ENCODE results near the gene PCBP3. TPM values are rescaled to one million over a fixed set of nuclear protein-coding genes. Genes with fewer than 3 reads are reported as not detected.
"Not testable (repeated sequence)": the region's sequence is repeated elsewhere in the genome, so short reads cannot be mapped to it uniquely, and the experiment has no call there.

Gene PCBP3
- total RNA-seq, 1 experiment from 2014 or later, result 1.4 TPM

DNA sequence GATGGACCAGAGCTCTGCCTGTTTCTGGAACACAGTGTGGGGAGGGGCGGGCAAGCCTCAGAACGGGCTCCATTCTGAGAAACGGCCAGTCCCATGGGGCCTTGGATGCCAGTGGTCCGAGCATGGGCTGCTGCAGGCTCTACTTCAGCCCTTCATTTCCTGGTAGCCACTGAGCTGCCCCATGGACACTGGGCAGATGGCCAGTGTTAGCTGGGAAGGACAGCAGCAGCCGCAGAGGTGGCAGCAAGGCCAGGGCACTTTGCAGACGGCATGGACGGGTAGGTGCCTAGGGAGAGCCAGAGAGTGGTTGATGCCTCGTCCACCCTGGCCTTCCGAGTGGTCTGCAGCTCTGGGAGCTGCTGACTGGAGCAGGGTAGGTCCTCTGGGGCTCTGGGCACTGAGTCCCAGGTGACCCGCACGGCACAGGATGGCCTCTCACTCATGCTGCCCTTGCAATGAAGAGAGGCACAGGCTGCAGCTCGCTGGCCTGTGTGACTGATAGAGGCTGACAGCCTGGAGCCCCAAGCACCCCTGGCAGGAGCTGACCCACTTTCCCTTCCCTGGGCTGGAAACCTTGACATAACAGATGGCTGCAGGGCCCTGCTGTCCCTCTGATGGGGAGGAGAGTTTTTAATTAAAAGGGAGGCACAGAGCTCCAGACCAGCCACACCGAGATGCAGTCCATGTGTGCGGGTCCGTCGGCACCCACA is 250.4 kb downstream of the PCBP3 start:
- no peaks in the 10 kb centered on the region for H3K4me1 Mint-ChIP-seq (ENCODE audit: low read depth, unreplicated experiment)
- BruUV-seq (replicated peaks), result no TSS peak
- no peak for DNase-seq
- no peak for TF ChIP-seq CTCF (IDR thresholded peaks at IDR 0.05; ENCODE audit: unreplicated experiment)
- H3K9me3 Mint-ChIP-seq (ENCODE audit: low read depth, unreplicated experiment), result no peaks in the 10 kb centered on the region
- H3K4me3 Mint-ChIP-seq (ENCODE audit: low read depth, unreplicated experiment), result no peak overlapping the region
- no peaks in the 10 kb centered on the region for H3K36me3 Mint-ChIP-seq (ENCODE audit: insufficient read depth, unreplicated experiment)
- H3K27ac Mint-ChIP-seq (ENCODE audit: unreplicated experiment), result no peak overlapping the region
- peaks cover 56% of the 10 kb centered on the region for H3K27me3 Mint-ChIP-seq (ENCODE audit: unreplicated experiment)
- CTCF ChIA-PET, result no interaction called here
- intact Hi-C loops (cut with micrococcal nuclease; ENCODE audit: unreplicated experiment), result no loop called here

DNA sequence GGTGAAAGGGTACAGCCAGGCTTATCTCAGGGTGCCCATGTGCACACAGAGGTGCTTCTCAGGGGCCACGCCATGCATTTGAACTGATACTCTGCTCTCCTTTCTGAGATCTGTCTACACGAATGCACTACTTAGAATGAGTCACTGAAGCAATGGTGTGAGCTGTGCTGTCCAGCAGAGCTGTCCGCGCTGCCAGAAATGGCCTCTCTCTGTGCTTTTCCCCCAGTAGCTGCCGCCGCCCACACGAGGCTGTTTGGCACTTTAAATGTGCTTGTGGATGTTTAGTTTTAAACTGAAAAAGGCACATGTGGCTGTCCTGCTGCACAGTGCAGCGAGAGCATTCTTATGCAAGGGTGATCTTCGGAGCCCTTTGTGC is 250.9 kb downstream of the PCBP3 start:
- BruUV-seq (replicated peaks), result no TSS peak
- no peaks in the 10 kb centered on the region for H3K36me3 Mint-ChIP-seq (ENCODE audit: insufficient read depth, unreplicated experiment)

GRCh38 chr21:45894906-45895777 is 251.6 kb downstream of the PCBP3 start:
- intact Hi-C loops (cut with micrococcal nuclease; ENCODE audit: unreplicated experiment), result no loop called here
- no peaks in the 10 kb centered on the region for H3K36me3 Mint-ChIP-seq (ENCODE audit: insufficient read depth, unreplicated experiment)
- H3K4me3 Mint-ChIP-seq (ENCODE audit: low read depth, unreplicated experiment), result no peak overlapping the region
- DNase-seq, result no peak
- H3K27ac Mint-ChIP-seq (ENCODE audit: unreplicated experiment), result no peak overlapping the region
- H3K4me1 Mint-ChIP-seq (ENCODE audit: low read depth, unreplicated experiment), result no peaks in the 10 kb centered on the region
- no peak for TF ChIP-seq CTCF (IDR thresholded peaks at IDR 0.05; ENCODE audit: unreplicated experiment)
- CTCF ChIA-PET, result no interaction called here
- H3K9me3 Mint-ChIP-seq (ENCODE audit: low read depth, unreplicated experiment), result no peaks in the 10 kb centered on the region
- H3K27me3 Mint-ChIP-seq (ENCODE audit: unreplicated experiment), result peaks cover 49% of the 10 kb centered on the region
- no TSS peak for BruUV-seq (replicated peaks)

More for the DNA sequence above, 250.9 kb downstream of the PCBP3 start:
- DNase-seq, result no peak
- CTCF ChIA-PET, result no interaction called here
- H3K4me1 Mint-ChIP-seq (ENCODE audit: low read depth, unreplicated experiment), result no peaks in the 10 kb centered on the region
- no peak for TF ChIP-seq CTCF (IDR thresholded peaks at IDR 0.05; ENCODE audit: unreplicated experiment)
- peaks cover 56% of the 10 kb centered on the region for H3K27me3 Mint-ChIP-seq (ENCODE audit: unreplicated experiment)
- intact Hi-C loops (cut with micrococcal nuclease; ENCODE audit: unreplicated experiment), result no loop called here
- H3K27ac Mint-ChIP-seq (ENCODE audit: unreplicated experiment), result no peak overlapping the region
- H3K4me3 Mint-ChIP-seq (ENCODE audit: low read depth, unreplicated experiment), result no peak overlapping the region
- H3K9me3 Mint-ChIP-seq (ENCODE audit: low read depth, unreplicated experiment), result no peaks in the 10 kb centered on the region

- no peak for DNase-seq
- Mint-ChIP-seq H3K27me3 (ENCODE audit: unreplicated experiment) (peaks cover 46% of the 10 kb centered on the region), H3K4me3 (ENCODE audit: low read depth, unreplicated experiment) (no peak overlapping the region), H3K36me3 (ENCODE audit: insufficient read depth, unreplicated experiment) (no peaks in the 10 kb centered on the region), H3K27ac (ENCODE audit: unreplicated experiment) (no peak overlapping the region), H3K4me1 (ENCODE audit: low read depth, unreplicated experiment) (no peaks in the 10 kb centered on the region), H3K9me3 (ENCODE audit: low read depth, unreplicated experiment) (no peaks in the 10 kb centered on the region)
- intact Hi-C loops (cut with micrococcal nuclease; ENCODE audit: unreplicated experiment), result no loop called here
- BruUV-seq (replicated peaks), result no TSS peak
- TF ChIP-seq CTCF (IDR thresholded peaks at IDR 0.05; ENCODE audit: unreplicated experiment), result no peak
- CTCF ChIA-PET, result no interaction called here
Observed at GRCh38 chr21:45895778-45896370, 252.3 kb downstream of the PCBP3 start.

GRCh38 chr21:45896431-45896830 is 252.9 kb downstream of the PCBP3 start:
- CTCF ChIA-PET; H3K9me3 Mint-ChIP-seq (ENCODE audit: low read depth, unreplicated experiment); BruUV-seq (replicated peaks); H3K4me3 Mint-ChIP-seq (ENCODE audit: low read depth, unreplicated experiment); H3K27ac Mint-ChIP-seq (ENCODE audit: unreplicated experiment); H3K4me1 Mint-ChIP-seq (ENCODE audit: low read depth, unreplicated experiment); H3K36me3 Mint-ChIP-seq (ENCODE audit: insufficient read depth, unreplicated experiment); DNase-seq; intact Hi-C loops (cut with micrococcal nuclease; ENCODE audit: unreplicated experiment): not testable (repeated sequence)
- peaks cover 46% of the 10 kb centered on the region for H3K27me3 Mint-ChIP-seq (ENCODE audit: unreplicated experiment)
